H1 (cell line): Measurements from ENCODE around the gene AGBL4. TPM values are rescaled to one million over a fixed set of nuclear protein-coding genes. Genes with fewer than 3 reads are reported as not detected.

Experiments used
- CTCF ChIA-PET: fragments of 300-600 bp; sonication (Branson Sonifier 250); formaldehyde crosslinking; loops from one replicate; lab custom pipeline; 2021; ENCODE audit not compliant: partially characterized antibody; lab: Charles Lee
- POLR2A ChIA-PET: fragments of 300-600 bp; sonication (Branson Sonifier 250); formaldehyde crosslinking; loops from one replicate; lab custom pipeline; 2021; ENCODE audit warnings: inconsistent platforms; ENCODE audit not compliant: partially characterized antibody; lab: Charles Lee
- DNase-seq, 2 experiments: peaks; one replicate each; pipeline versions ENCODE4 v3.0.0 to v3.0.0-alpha.2; 2010 to 2022; ENCODE audit warnings: low spot score in 2 of 2, low read depth in 1 of 2, mixed read lengths in 1 of 2
- FAIRE-seq: peaks from 2 replicates; lab custom pipeline; 2011; peaks lifted over from hg19 to GRCh38; lab: Jason Lieb, UNC
- H2AFZ ChIP-seq: 2 replicates; pipeline ENCODE4 v1.8.1; 2012; ENCODE audit warnings: low read length, inconsistent platforms
- H2AK5ac ChIP-seq: 2 replicates; pipeline ENCODE4 v1.6.1; 2013; ENCODE audit warnings: low read depth, low read length
- H2BK120ac ChIP-seq: replicated peaks from 2 replicates; pipeline ENCODE3; 2013; ENCODE audit warnings: low read depth, low read length, inconsistent platforms
- H2BK12ac ChIP-seq: 2 replicates; pipeline ENCODE4 v1.6.1; 2013; ENCODE audit warnings: low read depth, low read length
- H2BK15ac ChIP-seq: 2 replicates; pipeline ENCODE4 v1.6.1; 2013; ENCODE audit warnings: low read length
- H2BK20ac ChIP-seq: 2 replicates; pipeline ENCODE4 v1.6.1; 2013; ENCODE audit warnings: low read length
- H2BK5ac ChIP-seq: 2 replicates; pipeline ENCODE4 v1.6.1; 2013; ENCODE audit warnings: low read depth, low read length
- H3K14ac ChIP-seq: 2 replicates; pipeline ENCODE4 v1.6.1; 2013; ENCODE audit warnings: inconsistent platforms; ENCODE audit not compliant: insufficient read length
- H3K18ac ChIP-seq: 2 replicates; pipeline ENCODE4 v1.6.1; 2013; ENCODE audit warnings: low read length; ENCODE audit errors: extremely low read depth
- H3K23ac ChIP-seq: 2 replicates; pipeline ENCODE4 v1.6.1; 2013; ENCODE audit warnings: inconsistent platforms; ENCODE audit not compliant: insufficient read length
- H3K23me2 ChIP-seq: 2 replicates; pipeline ENCODE4 v1.6.1; 2013; ENCODE audit warnings: low read depth, low read length
- H3K27ac ChIP-seq: 2 replicates; pipeline ENCODE4 v1.6.1; 2011; ENCODE audit warnings: low read depth, low read length, inconsistent platforms
- H3K27me3 ChIP-seq, 4 experiments: replicated peaks in 1 of 4; 1 replicate in 1 of 4; 2 replicates in 3 of 4; pipeline versions ENCODE4 v1.6.1 to v1.8.1; 2011 to 2013; ENCODE audit warnings: low read length in 3 of 4, mild to moderate bottlenecking in 3 of 4, inconsistent platforms in 2 of 4, mixed read lengths in 2 of 4, moderate library complexity in 1 of 4; ENCODE audit not compliant: control insufficient read depth in 3 of 4, insufficient read depth in 3 of 4; ENCODE audit errors: extremely low read depth in 1 of 4
- H3K36me3 ChIP-seq, 4 experiments: 2 replicates each; pipeline versions ENCODE4 v1.6.1 to v1.8.1; 2011 to 2013; ENCODE audit warnings: mild to moderate bottlenecking in 4 of 4, low read length in 3 of 4, moderate library complexity in 2 of 4, control low read depth in 1 of 4, inconsistent platforms in 1 of 4; ENCODE audit not compliant: insufficient read depth in 4 of 4, control insufficient read depth in 2 of 4
- H3K4ac ChIP-seq: replicated peaks from 2 replicates; pipeline ENCODE3; 2013; ENCODE audit warnings: low read length, low read depth, mixed read lengths, inconsistent platforms; ENCODE audit not compliant: insufficient read length
- H3K4me1 ChIP-seq, 4 experiments: replicated peaks in 1 of 4; 1 replicate in 1 of 4; 2 replicates in 3 of 4; pipeline versions ENCODE4 v1.6.1 to v1.8.1; 2011 to 2013; ENCODE audit warnings: low read length in 3 of 4, inconsistent platforms in 2 of 4, mixed read lengths in 1 of 4; ENCODE audit not compliant: insufficient read depth in 4 of 4, control insufficient read depth in 3 of 4
- H3K4me2 ChIP-seq, 2 experiments: 2 replicates each; pipeline versions ENCODE4 v1.6.1 to v1.8.1; 2011 to 2013; ENCODE audit warnings: low read depth in 2 of 2, low read length in 2 of 2, control low read depth in 1 of 2, inconsistent platforms in 1 of 2, mild to moderate bottlenecking in 1 of 2; ENCODE audit not compliant: insufficient read depth in 1 of 2
- H3K4me3 ChIP-seq, 4 experiments: fragments of 200-600, 300-600 bp in 1 of 4; sonication (generic), shearing (Covaris generic), sonication (Bioruptor Twin) in 1 of 4; 2 replicates each; pipeline versions ENCODE4 v1.5.1 to v1.8.1; 2011 to 2016; ENCODE audit warnings: low read length in 4 of 4, low read depth in 3 of 4, control low read depth in 2 of 4, inconsistent platforms in 2 of 4, mild to moderate bottlenecking in 2 of 4, mixed read lengths in 1 of 4, moderate library complexity in 1 of 4; ENCODE audit not compliant: insufficient read depth in 2 of 4; ENCODE audit errors: extremely low read depth in 1 of 4
- H3K56ac ChIP-seq: replicated peaks from 2 replicates; pipeline ENCODE3; 2013; ENCODE audit warnings: low read depth, mild to moderate bottlenecking, mixed read lengths, low read length, inconsistent platforms; ENCODE audit not compliant: insufficient read length
- H3K79me1 ChIP-seq: 2 replicates; pipeline ENCODE4 v1.6.1; 2013; ENCODE audit warnings: low read depth, low read length, control low read depth
- H3K79me2 ChIP-seq, 2 experiments: 2 replicates each; pipeline versions ENCODE4 v1.6.1 to v1.8.1; 2012 to 2013; ENCODE audit warnings: low read length in 2 of 2, mild to moderate bottlenecking in 2 of 2, inconsistent platforms in 1 of 2; ENCODE audit not compliant: insufficient read depth in 2 of 2, control insufficient read depth in 1 of 2
- H3K9ac ChIP-seq, 4 experiments: replicated peaks in 1 of 4; 1 replicate in 1 of 4; 2 replicates in 3 of 4; pipeline versions ENCODE4 v1.6.1 to v1.8.1; 2011 to 2013; ENCODE audit warnings: low read depth in 3 of 4, low read length in 3 of 4, control low read depth in 2 of 4, mild to moderate bottlenecking in 2 of 4, moderate library complexity in 2 of 4, inconsistent platforms in 1 of 4; ENCODE audit errors: extremely low read depth in 1 of 4
- H3K9me3 ChIP-seq, 2 experiments: 2 replicates each; pipeline versions ENCODE4 v1.6.1 to v1.8.1; 2012 to 2013; ENCODE audit warnings: mild to moderate bottlenecking in 2 of 2, moderate library complexity in 2 of 2, control low read depth in 1 of 2, inconsistent platforms in 1 of 2, low read depth in 1 of 2, low read length in 1 of 2, mixed read lengths in 1 of 2; ENCODE audit not compliant: insufficient read depth in 2 of 2
- H4K20me1 ChIP-seq, 2 experiments: replicated peaks in 1 of 2; 2 replicates each; pipeline versions ENCODE3 to v1.8.1; 2011 to 2013; ENCODE audit warnings: inconsistent platforms in 2 of 2, low read length in 2 of 2, mild to moderate bottlenecking in 1 of 2; ENCODE audit not compliant: insufficient read depth in 2 of 2, control insufficient read depth in 1 of 2
- H4K5ac ChIP-seq: 2 replicates; pipeline ENCODE4 v1.6.1; 2013; ENCODE audit warnings: low read length, low read depth, mixed read lengths, inconsistent platforms; ENCODE audit not compliant: insufficient read length
- H4K8ac ChIP-seq: 2 replicates; pipeline ENCODE4 v1.8.0; 2013; ENCODE audit warnings: mild to moderate bottlenecking, moderate library complexity, low read length, inconsistent platforms; ENCODE audit not compliant: insufficient read depth; ENCODE audit errors: extremely low read depth
- H4K91ac ChIP-seq: replicated peaks from 2 replicates; pipeline ENCODE3; 2013; ENCODE audit warnings: low read length, mixed read lengths, inconsistent platforms; ENCODE audit not compliant: insufficient read length
- BRCA1 ChIP-seq: IDR thresholded peaks from 2 replicates; pipeline ENCODE4 v1.6.1; 2012; ENCODE audit warnings: low read depth, low read length, improper control_type of control experiment
- E2F6 ChIP-seq: IDR thresholded peaks from 2 replicates; pipeline ENCODE4 v1.6.1; 2012; ENCODE audit warnings: inconsistent platforms
- EGR1 ChIP-seq: IDR thresholded peaks from 2 replicates; pipeline ENCODE4 v1.6.1; 2011; ENCODE audit warnings: low read depth, low read length, borderline replicate concordance
- GTF2F1 ChIP-seq: IDR thresholded peaks from 2 replicates; pipeline ENCODE4 v1.6.1; 2012; ENCODE audit warnings: low read depth, low read length, improper control_type of control experiment, borderline replicate concordance
- PHF8 ChIP-seq: fragments of 200-600 bp; sonication (generic); conservative IDR thresholded peaks from 2 replicates; pipeline ENCODE4 v1.7.1; 2012; ENCODE audit warnings: low read depth, mild to moderate bottlenecking, inconsistent platforms, low read length, moderate library complexity
- RFX5 ChIP-seq: IDR thresholded peaks from 2 replicates; pipeline ENCODE4 v1.6.1; 2011; ENCODE audit warnings: low read depth, low read length, improper control_type of control experiment, borderline replicate concordance
- RNF2 ChIP-seq: fragments of 200-900, 300-1000 bp; sonication (generic); IDR thresholded peaks from 2 replicates; pipeline ENCODE4 v1.7.1; 2016; ENCODE audit warnings: borderline replicate concordance, low read depth, mild to moderate bottlenecking, antibody characterized with exemption, low read length; ENCODE audit not compliant: poor library complexity, severe bottlenecking; ENCODE audit errors: missing control alignments
- SIX5 ChIP-seq: IDR thresholded peaks from 2 replicates; pipeline ENCODE4 v1.6.1; 2011; ENCODE audit warnings: mild to moderate bottlenecking, low read depth, low read length
- SP1 ChIP-seq: IDR thresholded peaks from 2 replicates; pipeline ENCODE4 v1.6.1; 2011; ENCODE audit warnings: low read depth, low read length
- SP2 ChIP-seq: IDR thresholded peaks from 2 replicates; pipeline ENCODE4 v1.6.1; 2012; ENCODE audit warnings: mild to moderate bottlenecking, low read length, inconsistent platforms
- SRF ChIP-seq: IDR thresholded peaks from 2 replicates; pipeline ENCODE4 v1.6.1; 2011; ENCODE audit warnings: mild to moderate bottlenecking, low read depth, low read length, moderate library complexity
- SUZ12 ChIP-seq: fragments of 200-600 bp; sonication (generic); IDR thresholded peaks from 2 replicates; pipeline ENCODE4 v1.6.1; 2012; ENCODE audit warnings: mild to moderate bottlenecking, inconsistent platforms, low read length, moderate library complexity, mixed read lengths
- TBP ChIP-seq: IDR thresholded peaks from 2 replicates; pipeline ENCODE4 v1.6.1; 2011; ENCODE audit warnings: low read depth, low read length, improper control_type of control experiment
- TCF12 ChIP-seq: IDR thresholded peaks from 2 replicates; pipeline ENCODE4 v1.6.1; 2011; ENCODE audit warnings: low read depth, mild to moderate bottlenecking, low read length
- TEAD4 ChIP-seq: IDR thresholded peaks from 2 replicates; pipeline ENCODE4 v1.6.1; 2012; ENCODE audit warnings: low read depth, low read length, inconsistent platforms, mixed read lengths
- WGBS, 2 experiments: shearing (Covaris generic) in 1 of 2; methylation state at CpG; one replicate each; pipeline versions ENCODE4 v1.1.6 to v1.1.7; 2013 to 2015; ENCODE audit warnings: low lambda C conversion rate in 2 of 2, mixed read lengths in 2 of 2, inconsistent platforms in 1 of 2, low coverage in 1 of 2, missing lambda C conversion rate in 1 of 2; ENCODE audit not compliant: insufficient replicate concordance in 2 of 2, insufficient coverage in 1 of 2, insufficient read length in 1 of 2; ENCODE audit errors: extremely low coverage in 1 of 2, missing lambda C conversion rate in 1 of 2; 5-methylcytosine and 5-hydroxymethylcytosine counted together
- polyA plus RNA-seq, 7 experiments: library from polyadenylated mRNA; depleted of rRNA in 3 of 7; stranded (reverse) in 5 of 7; unstranded in 2 of 7; fragments of >200 nt in 5 of 7; fragments of 200-250 nt in 2 of 7; gene quantifications; 1 replicate in 5 of 7; 2 replicates in 1 of 7; 4 replicates in 1 of 7; pipeline versions ENCODE4 v1.2.1 to v1.2.3, GENCODE V29; 2011 to 2013; ENCODE audit warnings: missing spikeins in 2 of 7, mixed read lengths in 2 of 7
- total RNA-seq: library from RNA; stranded (reverse); fragmentation: NEBNext Ultra II Directional; extraction: Animal tissue kit (Norgen Biotek cat#: 25700); gene quantifications from 2 replicates; pipeline ENCODE4 v1.2.1, GENCODE V29; 2021

The AGBL4 gene
- total and polyA plus RNA-seq, 2 of the 8 experiments (the other 6 are each of a cell fraction or from before 2014, with no cell fraction given), result 0.41 to 0.45 TPM

GRCh38 chr1:49052102-49052501 is 971.7 kb downstream of the AGBL4 start:
- no peak overlapping the region for H2AK5ac ChIP-seq
- FAIRE-seq (no peak), DNase-seq (no peak)
- 67% methylated on average over 1 of the region's 1 CpG; no CpG with 5 or more reads in 1 of the 2 experiments for WGBS, 2 experiments
- H3K9me3 ChIP-seq, result peaks cover 68 to 71% of the 10 kb centered on the region in 2 experiments
- no peak overlapping the region for H2BK120ac ChIP-seq
- H3K27me3 ChIP-seq, result no peaks in the 10 kb centered on the region
- no peaks in the 10 kb centered on the region for H3K4me1 ChIP-seq
- H2AFZ ChIP-seq, result no peak overlapping the region
- CTCF ChIA-PET, result no interaction called here
- no peaks in the 10 kb centered on the region for H3K79me1 ChIP-seq
- POLR2A ChIA-PET, result no interaction called here
- H4K20me1 ChIP-seq, result no peaks in the 10 kb centered on the region
- H4K8ac ChIP-seq, result no peak overlapping the region
- H3K23me2 ChIP-seq, result no peaks in the 10 kb centered on the region
- no peak overlapping the region for H3K9ac ChIP-seq
- no peak overlapping the region for H4K91ac ChIP-seq
- H3K4me2 ChIP-seq, result no peak overlapping the region
- H2BK15ac ChIP-seq, result no peak overlapping the region
- H3K79me2 ChIP-seq, result no peaks in the 10 kb centered on the region
- H3K18ac ChIP-seq, result no peak overlapping the region
- no peak overlapping the region for H3K23ac ChIP-seq
- H3K14ac ChIP-seq, result no peak overlapping the region
- H3K4ac ChIP-seq, result no peak overlapping the region
- H2BK20ac ChIP-seq, result no peak overlapping the region
- 0 out of 8 replicates have a peak, but pooled peaks cover 0 to 2% (median 0%) of the 10 kb centered on the region in 4 experiments for H3K36me3 ChIP-seq
- TF ChIP-seq PHF8 (no peak), RFX5 (no peak), SRF (no peak), E2F6 (no peak), BRCA1 (no peak), TBP (no peak), RNF2 (no peak), SIX5 (no peak), SUZ12 (no peak), TEAD4 (no peak), EGR1 (no peak), SP1 (no peak), GTF2F1 (no peak), SP2 (no peak), TCF12 (no peak)
- H2BK5ac ChIP-seq, result no peak overlapping the region
- H3K27ac ChIP-seq, result no peak overlapping the region
- H2BK12ac ChIP-seq, result no peak overlapping the region
- no peak overlapping the region for H3K56ac ChIP-seq
- no peak overlapping the region for H3K4me3 ChIP-seq
- H4K5ac ChIP-seq, result no peak overlapping the region
